HEK293T (cell line): ENCODE data around the gene ZNF615.
"Not testable (repeated sequence)": the region's sequence is repeated elsewhere in the genome, so short reads cannot be mapped to it uniquely, and the experiment has no call there.

ENCODE experiments used
- ARNT ChIP-seq: fragments of 450-650 bp; IDR thresholded peaks from 2 replicates; pipeline ENCODE4 v1.6.1; 2017; ENCODE audit warnings: mild to moderate bottlenecking
- ELF4 ChIP-seq: fragments of 450-650 bp; IDR thresholded peaks from 2 replicates; pipeline ENCODE4 v1.6.1; 2017; ENCODE audit warnings: antibody characterized with exemption
- FOXA1 ChIP-seq: fragments of 450-650 bp; IDR thresholded peaks from 2 replicates; pipeline ENCODE4 v1.6.1; 2016; ENCODE audit warnings: mild to moderate bottlenecking
- SP1 ChIP-seq: fragments of 450-650 bp; IDR thresholded peaks from 2 replicates; pipeline ENCODE4 v1.6.1; 2017
- SUZ12 ChIP-seq: fragments of 450-650 bp; IDR thresholded peaks from 2 replicates; pipeline ENCODE4 v1.6.1; 2016; ENCODE audit warnings: mild to moderate bottlenecking
- TARDBP ChIP-seq: fragments of 450-650 bp; IDR thresholded peaks from 2 replicates; pipeline ENCODE4 v1.6.1; 2016
- ZNF384 ChIP-seq: fragments of 450-650 bp; IDR thresholded peaks from 2 replicates; pipeline ENCODE4 v1.6.1; 2016

- TF ChIP-seq ARNT, ZNF384, ELF4, FOXA1, SP1, TARDBP, SUZ12: not testable (repeated sequence)
Observed at GRCh38 chr19:51957846-51958245, 50.2 kb downstream of the ZNF615 start.
